ENCODE measurements around the gene BNC2.

DNA sequence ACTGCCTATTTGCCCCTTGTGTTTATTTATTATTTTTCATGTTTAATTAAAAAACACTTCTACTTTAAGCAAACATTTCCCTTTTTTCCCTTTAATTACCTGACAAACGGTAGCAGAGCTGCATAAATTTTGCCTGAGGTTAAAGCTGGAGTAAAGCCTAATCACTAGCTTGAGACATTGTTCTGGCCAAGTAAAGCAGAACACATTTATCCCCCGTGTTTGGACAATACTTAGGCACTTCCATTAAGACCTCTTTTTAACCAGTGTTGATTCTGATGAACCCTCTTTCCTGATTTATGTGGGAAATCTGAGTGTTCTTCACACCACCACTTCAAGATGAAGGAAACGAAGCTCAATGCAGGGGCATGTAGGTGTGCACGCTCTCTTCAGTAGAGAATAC lies 54.5 kb downstream of the BNC2 start:
- TF ChIP-seq YY1 (IDR thresholded peaks at IDR 0.05; ENCODE audit: low read depth) (0 out of 2 replicates have a peak, but pooled peaks have one; percentile 38), EGR1 (IDR thresholded peaks at IDR 0.05) (no peak), EP300 (IDR thresholded peaks at IDR 0.05; ENCODE audit: borderline replicate concordance) (peak; percentile 61; the same call in 1 of the 2 replicates), TEAD4 (IDR thresholded peaks at IDR 0.05) (peak; percentile 68), TCF12 (IDR thresholded peaks at IDR 0.05; ENCODE audit: low read depth) (peak; percentile 77), CREB1 (IDR thresholded peaks at IDR 0.05; ENCODE audit: low read depth) (no peak)

All from Ishikawa (cell line).